Measurements from ENCODE around the gene OVCH1.
"Not testable (repeated sequence)": the region's sequence is repeated elsewhere in the genome, so short reads cannot be mapped to it uniquely, and the experiment has no call there.

Gene OVCH1

DNA sequence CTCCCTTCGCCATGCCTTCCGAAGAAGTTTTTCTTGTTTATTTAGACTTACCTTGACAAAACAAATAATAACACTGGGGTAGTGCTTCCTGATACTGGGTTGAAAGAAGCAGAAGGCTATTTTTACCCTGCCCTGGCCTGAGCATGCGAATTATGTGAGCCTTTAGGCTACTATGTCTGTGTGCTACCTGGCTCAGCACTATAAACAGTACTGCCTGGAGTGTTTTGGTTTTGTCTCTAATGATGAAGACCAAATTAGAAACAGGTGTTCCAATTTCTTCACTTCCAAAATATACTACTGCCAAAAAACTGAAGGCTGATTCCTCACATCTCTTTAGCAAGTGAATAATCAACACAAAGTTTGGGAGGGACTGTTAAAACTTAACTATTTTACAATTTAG, 7.6 kb upstream of the OVCH1 start:
- DNase-seq (ENCODE audit: low read depth in 2 of 2): no peak

DNA sequence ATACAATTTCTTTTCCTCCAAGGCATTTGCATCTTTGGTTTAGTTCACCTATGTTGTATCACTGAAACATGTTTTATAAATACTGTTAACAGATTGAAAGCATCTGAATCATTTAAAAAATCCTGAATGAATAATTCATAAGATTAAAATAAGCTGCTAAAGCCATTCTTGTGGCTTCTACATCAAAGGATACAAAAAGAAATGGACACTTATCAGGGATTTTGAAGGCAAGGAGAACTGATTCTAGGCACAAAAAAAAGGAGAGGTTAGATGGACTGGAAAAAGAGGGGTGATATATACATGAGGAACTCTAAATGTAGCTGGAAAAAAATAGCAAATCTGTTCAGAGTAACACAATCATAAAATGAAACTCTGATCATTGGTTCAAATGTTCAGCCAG, 5.8 kb upstream of the OVCH1 start:
- DNase-seq (ENCODE audit: low read depth in 2 of 2): no peak

DNA sequence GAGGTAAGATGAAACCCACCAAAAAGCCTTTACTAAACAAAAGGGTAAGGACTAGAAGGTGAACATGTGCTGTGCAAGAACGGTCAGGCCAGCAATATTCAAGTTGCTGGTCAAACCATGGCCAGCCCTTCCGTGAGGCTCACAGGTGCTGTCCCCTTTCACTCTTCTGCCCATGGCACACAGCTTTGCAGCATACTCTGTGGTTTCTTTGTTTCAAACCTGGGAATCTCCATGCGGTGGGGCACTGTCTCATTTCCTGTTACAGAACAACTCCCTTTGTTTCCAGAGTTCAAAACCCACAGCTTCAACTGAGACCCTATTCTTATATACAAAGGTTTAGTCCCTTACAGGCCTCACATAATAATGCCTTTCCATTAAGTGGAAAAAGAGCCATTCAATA, 1.7 kb upstream of the OVCH1 start:
- no peak for DNase-seq (ENCODE audit: low read depth in 2 of 2)

DNA sequence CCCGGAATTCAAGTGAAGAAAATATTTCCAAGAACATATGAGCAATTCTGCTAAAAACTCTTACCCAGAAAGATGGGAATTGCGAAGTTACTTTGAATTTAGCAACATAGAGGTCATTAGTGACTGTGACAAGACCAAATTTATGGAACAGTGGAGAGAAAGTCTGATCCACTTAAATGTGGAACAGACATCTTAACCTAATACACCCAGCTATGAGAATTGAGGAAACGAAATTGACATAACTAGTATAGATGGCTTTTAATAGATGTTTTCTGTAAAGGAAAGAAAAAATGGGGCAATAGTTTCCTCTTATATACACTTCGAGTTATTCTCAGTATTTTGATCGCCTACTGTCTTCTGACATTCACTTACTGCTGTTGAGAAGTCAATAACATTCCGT, 4.6 kb downstream of the OVCH1 start:
- DNase-seq (ENCODE audit: low read depth in 2 of 2): no peak

DNA sequence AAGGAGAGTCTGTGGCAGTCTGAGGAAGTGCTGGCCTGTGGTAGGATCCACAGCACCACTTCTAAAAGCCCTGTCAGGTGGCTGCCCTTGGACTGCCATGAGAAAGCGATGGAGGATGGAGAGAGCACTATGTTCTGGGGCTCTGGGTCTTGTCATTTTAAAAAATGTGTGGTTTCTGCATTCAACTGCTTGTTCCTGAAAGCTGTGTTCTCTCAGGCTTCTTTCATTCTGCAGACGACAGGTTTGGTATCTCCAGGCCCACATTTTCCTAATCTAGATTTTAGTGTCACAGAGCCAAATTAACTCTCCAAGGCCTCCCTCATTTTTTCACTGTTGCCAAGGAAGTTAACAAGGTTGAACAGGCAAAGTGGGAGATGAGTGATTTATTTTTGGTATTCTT, 10.5 kb downstream of the OVCH1 start:
- DNase-seq (ENCODE audit: low read depth in 2 of 2): no peak

DNA sequence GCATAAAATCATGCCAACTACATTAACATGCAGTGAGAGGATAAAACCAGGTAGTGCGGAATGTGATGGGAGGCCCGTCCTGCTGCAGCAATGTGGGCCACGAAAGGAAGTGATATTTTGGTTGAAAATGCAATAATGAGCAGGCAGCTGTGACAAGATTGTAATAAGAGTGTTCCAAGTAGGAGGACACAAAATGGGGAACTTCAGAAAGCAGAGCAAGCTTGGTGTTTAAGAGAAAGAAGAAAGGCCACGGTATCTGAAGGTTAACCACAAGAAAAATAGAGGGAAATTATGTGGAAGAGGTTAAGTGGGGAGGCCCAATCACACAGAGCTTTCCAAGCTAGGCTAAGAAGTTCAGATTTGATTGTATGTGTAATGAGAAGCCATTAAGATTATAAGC, 34.3 kb downstream of the OVCH1 start:
- DNase-seq (ENCODE audit: low read depth in 2 of 2): no peak

DNA sequence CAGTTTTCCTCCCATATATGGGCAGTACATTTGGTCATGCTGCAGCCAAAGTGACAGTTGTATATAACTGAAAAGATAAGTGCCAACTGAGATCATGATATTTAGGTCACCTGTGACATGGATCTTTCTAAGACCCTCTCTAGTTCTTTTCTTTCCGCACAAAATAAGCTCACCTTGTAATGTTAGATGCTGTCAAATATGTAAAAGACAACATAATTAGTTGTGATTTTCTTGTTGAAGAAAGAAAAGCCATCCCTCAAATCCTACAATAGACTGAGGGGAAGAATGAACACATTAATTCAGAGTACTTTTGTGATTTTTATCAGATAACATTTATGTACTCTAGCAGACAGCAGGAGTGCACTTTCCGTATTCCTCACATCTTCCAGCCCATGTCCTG, 37.4 kb downstream of the OVCH1 start:
- no peak for DNase-seq (ENCODE audit: low read depth in 2 of 2)

DNA sequence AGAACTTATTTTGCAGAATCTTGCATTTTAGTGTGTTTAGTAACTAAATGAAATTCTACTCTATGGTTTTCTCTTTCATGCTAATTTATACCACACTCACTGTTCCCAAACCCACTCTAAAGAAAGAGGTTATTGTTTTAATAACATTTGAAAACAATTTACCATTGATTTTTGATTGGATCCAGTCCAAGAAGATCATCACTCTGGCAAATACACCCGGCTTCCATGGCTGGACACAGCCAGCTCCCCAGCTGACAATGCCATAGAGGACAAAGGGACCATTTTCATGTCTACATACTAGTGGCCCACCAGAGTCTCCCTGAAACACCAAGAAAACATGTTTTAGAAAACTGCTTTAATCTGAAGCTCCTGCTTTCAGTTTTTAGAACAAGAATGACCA, 42.4 kb downstream of the OVCH1 start:
- no peak for DNase-seq (ENCODE audit: low read depth in 2 of 2)

DNA sequence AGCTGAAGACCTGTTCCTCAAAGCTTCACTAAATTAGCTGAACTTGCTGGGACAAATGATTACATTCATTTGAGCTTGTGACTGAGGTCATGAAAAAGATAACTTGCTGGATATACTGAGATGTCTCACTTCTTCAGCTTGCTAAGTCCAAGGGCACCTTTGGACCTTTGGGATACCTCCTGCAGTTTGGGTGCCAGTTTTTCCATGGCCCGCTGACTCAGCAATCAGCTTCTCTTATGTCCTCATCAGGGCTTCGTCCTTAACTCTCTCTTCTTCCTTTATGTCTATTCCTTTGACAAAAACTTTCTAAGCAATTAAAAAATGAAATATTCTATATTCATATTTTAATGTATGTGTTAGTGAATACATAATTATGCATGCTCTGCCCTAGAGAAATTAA, 45.6 kb downstream of the OVCH1 start:
- DNase-seq (ENCODE audit: low read depth in 2 of 2): no peak

DNA sequence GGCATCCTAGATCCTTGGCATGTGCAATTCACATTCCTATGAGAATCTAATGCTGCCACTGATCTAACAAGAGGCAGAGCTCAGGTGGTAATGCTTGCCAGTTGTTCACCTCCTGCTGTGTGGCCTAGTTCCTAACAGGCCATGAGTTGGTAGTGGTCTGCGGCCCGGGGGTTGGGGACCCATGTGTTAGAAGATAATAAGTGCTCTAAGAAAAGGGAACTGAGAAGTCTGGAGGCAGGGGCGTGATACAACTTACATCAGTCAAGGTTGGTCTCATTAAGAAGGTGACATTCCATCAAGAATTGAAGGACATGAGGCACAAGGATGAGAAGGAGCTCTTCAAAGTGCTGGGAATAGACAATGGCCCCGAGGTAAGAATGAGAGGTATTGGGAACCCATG, 49.3 kb downstream of the OVCH1 start:
- DNase-seq (ENCODE audit: low read depth in 2 of 2): no peak

DNA sequence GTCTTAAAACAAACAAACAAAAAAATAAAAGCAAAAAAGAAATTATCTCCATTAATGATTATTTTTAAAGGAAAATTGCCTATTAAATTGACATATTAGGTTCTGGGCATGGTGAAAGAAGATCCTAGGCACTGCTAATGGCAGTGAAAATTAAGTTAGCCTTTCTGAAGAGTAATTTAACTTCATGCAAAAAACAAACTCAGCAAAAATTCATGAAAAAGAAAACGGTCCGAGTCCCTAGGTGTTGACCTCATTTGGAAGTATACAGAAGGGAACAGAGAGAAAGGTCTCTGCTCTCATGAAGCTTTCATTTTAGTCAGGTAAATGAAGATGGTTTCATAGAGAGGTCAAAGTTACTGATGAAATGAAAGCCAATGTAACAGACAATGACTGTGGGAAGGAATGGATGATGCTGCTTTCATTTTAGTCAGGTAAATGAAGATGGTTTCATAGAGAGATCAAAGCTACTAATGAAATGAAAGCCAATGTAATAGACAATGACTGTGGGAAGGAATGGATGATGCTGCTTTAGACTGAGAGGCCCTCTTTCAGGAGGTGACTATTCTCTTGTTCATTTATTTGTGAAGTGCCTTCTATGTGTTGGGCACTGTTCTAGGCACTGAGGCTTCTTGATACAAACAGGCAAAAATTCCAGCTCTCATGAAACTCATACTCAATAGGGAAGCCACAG, 50.1 kb downstream of the OVCH1 start:
- no peak for DNase-seq (ENCODE audit: low read depth in 2 of 2)

DNA sequence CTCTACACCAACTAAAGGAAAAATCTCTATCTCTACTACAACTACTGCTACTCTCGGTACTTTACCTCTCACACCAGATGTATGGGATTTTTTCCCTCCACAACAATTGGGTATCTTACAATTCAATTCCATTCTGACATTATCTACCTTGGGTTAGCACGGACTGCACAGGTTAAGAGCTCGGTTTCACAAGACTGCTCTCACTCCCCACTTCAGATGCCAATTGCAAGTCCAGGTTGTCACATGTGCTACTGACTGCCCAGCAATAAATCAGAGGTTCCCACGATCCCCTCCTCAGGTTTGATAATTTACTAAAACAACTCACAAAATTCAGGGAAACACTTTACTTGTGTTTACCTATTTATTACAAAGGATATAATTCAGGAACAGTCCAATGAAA, 58.0 kb downstream of the OVCH1 start:
- no peak for DNase-seq (ENCODE audit: low read depth in 2 of 2)

DNA sequence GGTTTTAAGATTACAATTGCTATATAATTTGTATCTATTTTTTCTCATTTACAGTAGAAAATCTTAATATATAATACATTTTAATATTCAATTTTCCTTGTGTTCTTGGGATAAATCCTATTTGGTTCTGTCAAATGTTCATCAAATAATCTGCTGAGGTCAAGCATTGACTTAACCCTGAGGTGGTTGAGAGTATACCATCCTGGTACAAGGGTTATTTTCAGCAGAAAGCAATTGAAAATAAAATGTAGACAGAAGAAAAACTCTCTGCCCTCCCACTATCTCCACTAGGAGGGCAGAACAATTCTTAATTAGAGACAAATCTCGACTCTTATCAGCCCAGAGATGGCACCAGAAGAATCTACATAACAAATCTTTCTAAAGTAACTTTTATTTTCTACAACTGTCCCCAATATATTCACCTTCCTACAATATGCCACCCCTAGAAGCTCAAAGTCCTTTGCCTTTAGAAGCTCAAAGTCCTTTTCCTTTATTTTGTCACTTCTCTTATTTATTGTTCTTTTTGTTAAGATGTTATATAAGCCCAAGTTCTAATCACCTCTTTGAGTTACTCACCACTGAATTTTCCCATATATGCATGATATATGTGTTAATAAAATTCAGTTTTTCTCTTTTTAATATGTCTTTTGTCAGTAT, 58.6 kb downstream of the OVCH1 start:
- no peak for DNase-seq (ENCODE audit: low read depth in 2 of 2)

DNA sequence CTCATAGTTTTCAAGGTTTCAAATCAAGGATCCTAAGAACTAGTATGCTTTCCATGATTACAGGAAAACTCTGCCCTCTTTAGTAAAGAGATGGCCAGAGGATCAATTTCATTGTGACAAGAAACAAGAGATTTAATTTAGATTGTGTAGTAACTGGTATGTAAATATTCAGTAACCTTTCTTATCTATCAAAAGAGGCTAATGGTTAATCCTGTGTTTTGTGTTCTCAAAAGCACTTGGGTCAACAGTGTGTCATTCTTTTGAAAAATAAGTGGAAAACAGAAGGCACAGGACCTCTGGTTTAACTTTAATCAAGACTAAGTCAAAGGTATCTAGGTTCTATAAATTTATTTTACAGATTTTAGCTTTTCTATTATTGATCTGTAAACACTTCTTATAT, 59.9 kb downstream of the OVCH1 start:
- no peak for DNase-seq (ENCODE audit: low read depth in 2 of 2)

DNA sequence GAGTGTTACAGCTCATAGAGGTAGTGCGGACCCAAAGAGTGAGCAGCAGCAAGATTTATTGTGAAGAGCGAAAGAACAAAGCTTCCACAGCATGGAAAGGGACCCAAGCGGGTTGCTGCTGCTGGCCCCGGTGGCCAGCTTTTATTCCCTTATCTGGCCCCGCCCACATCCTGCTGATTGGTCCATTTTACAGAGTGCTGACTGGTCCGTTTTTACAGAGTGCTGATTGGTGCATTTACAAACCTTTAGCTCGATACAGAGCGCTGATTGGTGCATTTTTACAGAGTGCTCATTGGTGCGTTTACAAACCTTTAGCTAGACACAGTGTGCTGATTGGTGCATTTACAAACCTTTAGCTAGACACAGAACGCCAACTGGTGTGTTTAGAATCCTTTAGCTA, 60.7 kb downstream of the OVCH1 start:
- not testable (repeated sequence) for DNase-seq (ENCODE audit: low read depth in 2 of 2)

DNA sequence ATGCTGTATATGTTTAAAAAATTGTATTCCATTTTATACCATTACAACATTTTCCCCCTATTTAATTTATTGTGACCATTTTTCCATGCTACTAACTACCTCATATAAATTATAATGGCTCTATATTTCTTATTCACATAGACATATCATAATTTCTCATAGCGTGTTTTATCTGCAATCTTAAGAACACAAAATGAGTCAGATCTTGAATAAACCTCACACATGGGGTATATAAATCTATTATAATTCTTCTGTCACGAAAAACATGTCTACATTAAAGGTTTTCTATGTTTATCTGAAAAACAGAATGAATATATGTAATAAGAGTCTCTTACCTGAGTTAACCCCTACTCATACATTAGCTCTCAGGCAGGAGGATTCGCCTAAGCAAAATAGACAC, 66.0 kb downstream of the OVCH1 start:
- no peak for DNase-seq (ENCODE audit: low read depth in 2 of 2)

DNA sequence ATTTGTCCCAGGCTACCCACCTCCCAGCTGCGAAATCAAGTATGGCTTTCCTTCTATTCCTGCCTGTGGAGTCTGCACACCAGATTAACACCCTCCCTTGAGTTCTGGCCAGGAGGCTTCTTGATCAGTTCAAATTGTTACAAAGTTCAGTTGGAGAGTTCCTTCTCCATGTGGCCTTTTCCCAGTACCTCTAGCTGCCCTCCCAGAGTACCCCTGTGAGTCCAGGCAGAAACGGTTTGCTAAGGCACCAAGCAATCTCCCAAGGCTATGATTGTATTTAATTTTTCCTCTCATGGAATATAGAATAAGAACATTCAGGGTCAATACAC, 66.8 kb downstream of the OVCH1 start:
- no peak for DNase-seq (ENCODE audit: low read depth in 2 of 2)

DNA sequence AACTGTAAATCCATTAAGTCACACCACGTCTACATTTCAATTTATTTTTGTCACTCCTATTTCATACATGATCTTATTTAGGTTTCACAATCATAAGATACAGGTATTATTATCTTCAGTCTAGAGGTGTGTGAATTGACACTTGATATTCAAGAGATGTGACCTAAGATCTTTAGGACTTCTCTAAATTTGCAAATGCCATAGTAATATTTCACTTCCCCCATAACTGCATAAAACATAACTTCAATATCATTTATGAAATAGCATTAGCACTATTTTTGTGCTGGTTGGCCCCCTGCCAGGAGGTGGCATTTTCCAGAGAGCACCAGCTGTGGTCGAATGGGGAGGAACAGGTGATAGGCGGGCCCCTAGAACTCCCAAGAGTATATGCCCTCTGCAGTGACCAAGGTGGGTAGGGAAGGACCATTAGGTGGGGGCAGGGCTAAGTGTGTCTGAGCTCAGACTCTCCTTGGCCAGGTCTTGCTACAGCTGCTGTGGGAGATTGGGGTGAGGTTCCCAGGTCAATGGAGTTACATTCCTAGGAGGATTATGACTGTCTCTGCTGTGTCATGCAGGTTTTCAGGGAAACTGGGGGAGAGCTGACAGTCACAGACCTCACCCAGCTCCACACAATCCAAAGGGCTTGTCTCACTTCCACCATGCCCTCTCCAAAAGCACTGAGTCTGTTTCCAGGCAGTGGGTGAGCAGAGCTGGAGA, 67.3 kb downstream of the OVCH1 start:
- DNase-seq (ENCODE audit: low read depth in 2 of 2): no peak

DNA sequence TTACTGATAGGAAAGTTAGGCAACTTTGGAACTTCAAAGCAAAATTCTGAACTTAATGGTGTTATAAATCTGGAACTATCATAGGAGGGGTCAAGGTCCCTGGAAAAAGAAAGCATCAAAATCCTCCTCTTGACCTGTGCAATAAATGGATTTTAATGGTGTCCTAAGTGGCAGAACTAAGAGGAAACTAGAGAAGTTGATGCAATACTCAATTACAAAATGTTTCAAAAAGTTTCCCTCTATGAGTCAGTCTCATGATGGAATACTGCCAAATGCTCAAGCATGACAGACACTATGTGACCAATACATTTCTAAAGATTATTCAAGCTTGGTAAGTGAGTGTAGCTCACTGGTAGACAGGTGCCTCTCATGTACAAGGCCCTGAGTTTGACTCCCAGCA, 68.9 kb downstream of the OVCH1 start:
- DNase-seq (ENCODE audit: low read depth in 2 of 2): no peak

DNA sequence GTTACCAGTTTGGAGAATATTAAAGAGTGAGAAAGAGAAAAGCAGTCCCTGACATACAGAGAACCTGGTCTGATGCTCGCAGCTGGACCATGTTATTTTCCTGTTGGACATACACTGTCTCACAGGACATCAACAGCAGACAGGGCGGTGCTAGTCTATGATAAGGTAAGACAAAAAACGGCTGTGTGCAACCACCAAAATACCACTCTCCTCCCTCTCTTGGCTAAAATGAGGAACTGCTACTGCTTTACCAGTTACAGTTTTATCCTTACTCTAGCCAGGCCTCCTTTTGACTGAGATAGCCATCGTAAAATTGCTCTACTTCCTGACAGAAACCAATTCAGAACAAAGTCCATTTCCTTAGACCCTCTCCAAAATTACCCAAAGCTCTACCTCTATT, 69.5 kb downstream of the OVCH1 start:
- DNase-seq (ENCODE audit: low read depth in 2 of 2): no peak

DNA sequence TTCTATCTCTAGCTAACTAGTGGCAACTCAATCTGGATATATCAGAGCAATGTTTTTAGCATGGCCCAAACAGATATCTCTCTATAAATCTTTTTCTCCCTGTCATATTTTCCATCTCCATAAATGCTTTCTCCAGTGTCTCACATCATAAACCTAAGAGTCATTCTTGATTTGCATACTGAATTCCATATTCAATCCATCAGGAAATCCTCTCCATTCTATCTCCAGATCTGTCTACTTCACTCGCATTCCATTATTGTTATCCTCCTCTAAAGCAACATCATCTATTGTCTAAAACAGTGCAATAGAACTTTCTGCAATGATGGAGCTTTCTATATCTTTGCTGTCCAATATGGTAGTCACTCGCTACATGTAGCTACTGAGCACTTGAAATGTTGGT, 71.0 kb downstream of the OVCH1 start:
- no peak for DNase-seq (ENCODE audit: low read depth in 2 of 2)

DNA sequence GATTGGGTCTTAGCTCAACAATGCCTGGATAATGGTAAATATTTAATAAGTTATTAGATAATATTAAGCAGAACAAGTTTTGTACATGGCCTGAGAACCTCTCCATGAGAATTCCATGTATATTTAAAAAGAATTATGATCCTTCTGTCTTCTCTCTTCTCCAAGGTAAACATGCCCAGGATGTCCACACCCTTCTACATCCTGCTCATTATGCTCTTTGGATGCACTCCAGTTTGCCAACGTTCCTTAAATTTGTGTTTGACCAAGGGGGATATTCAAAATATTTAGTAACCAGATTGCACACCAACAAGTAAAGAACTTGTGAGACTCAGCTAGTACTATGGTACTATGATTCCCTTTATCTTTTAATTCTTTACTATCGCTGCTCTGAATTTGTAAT, 71.8 kb downstream of the OVCH1 start:
- no peak for DNase-seq (ENCODE audit: low read depth in 2 of 2)

DNA sequence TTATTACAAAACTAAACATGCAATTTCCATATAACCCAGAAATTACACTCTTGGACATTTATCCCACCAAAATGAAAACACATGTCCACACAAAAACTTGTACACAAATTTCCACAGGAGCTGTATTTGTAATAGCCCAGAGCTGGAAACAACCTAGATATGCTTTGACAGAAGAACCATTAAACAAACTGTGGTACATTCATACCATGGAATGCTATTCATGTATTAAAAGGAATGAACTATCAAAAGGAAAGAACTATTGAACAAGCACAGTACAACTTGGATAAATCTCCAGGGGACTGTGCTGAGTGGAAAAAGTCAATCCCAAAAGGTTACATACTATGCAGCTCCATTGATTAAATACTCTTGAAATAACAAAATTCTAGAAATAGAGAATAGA, 80.7 kb downstream of the OVCH1 start:
- no peak for DNase-seq (ENCODE audit: low read depth in 2 of 2)

DNA sequence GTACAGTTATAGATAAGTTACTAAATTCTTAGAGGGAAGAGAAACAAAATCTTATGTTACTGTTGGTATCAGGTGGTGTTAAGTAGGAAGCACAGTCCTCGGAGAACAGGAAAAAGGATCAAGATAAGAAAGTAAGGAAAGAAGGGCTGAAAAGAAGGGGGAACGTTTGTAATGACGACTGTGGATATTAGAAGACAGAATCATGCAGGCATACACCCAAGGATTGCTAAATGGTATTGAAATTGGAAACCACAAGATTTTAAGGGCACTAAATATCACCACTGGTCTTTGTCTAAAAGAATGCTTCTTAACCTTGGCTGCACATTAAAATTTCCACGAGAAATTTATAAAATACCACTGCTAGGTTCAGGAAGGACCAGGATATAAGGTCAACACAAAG, 82.4 kb downstream of the OVCH1 start:
- no peak for DNase-seq (ENCODE audit: low read depth in 2 of 2)

Data from stimulated activated CD4-positive, alpha-beta T cell treated with anti-CD3 and anti-CD28 coated beads, Interleukin-1b, Interleukin-23, amount 100 ng/mL, for 4 hours (primary cell).